Fibroblast of skin of abdomen (primary cell): ENCODE data around the gene DSE.

Source experiments
- DNase-seq: peaks from one replicate; pipeline ENCODE4 v3.0.0-alpha.2; 2013

The DSE gene

GRCh38 chr6:116388924-116389323 is 18.2 kb downstream of the DSE start:
- DNase-seq: no peak

DNA sequence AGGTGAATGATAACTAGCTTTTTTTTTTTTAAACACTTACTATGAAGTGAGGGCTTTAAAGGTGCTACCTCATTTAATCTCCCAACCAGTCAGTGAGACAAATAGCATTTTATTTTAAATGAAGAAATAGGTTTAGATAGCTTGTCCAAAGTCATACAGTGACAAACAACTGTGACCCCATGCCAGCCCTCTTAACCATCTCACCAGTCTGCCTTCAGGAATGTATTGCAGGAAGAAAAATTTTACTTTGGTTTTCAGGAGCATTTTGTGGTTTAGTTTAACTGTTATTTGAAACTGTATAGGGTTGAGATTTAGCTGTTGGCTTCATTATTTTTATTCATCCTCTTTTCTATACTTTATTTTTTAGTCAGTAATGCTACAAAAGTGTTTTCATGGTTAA is 18.6 kb downstream of the DSE start:
- DNase-seq: no peak

DNA sequence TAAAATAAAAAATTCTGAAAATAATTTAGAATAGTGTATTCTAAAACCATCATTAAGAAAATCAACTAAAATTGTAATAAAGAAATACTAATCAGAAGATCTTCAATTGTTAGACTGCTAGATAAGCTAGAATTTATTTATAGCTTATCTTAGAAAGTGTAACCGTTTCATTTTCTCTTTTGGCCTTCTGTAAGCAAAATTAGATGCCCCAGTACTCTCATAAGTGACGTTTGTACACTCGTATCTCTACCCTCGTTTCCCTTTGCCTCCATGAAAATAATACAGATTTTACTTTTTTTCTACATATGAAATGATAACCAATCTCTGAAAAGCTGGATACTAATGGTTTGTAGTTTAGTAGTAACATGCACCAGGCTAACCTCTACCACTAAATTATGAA is 19.8 kb downstream of the DSE start:
- no peak for DNase-seq

DNA sequence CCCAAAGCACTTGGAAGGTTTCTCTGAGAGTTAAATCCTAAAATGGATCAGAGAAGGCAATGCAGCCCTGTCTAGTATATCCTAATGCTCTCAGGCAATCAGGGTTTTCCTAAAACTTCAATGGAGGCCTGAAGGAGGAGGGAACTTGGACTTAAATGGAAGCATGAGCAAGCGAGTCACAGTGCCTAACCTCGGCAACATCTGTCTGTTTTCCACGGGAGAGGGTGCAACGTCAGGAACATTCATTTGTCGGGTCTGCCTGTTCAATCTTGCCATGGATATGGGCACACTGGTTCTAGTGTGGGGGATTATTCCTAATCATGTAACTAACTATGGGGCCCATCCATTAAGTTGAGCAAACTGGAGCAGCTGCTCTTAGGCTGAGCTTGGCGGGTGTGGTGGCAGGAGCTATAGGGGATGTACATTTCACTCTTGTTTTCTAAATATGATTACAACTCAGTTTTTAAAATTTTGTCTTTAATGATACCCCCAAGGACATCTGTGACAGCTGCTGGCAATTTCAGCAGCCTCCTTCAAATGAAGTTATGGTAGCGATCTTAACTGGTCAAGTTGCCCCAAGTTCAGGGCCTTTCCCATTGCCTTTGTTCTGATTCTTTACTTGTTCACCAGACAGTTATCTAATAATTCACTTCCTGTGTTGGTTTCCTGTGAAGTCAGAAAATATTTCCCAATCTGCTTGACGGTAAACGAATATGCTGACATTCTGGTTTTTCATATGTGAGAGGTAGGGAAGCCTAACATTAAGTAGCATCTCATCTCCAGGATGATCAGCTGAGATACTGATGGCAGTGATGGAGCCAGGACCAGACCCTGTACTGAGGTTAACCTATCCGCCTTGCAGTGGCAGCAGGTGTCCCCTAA is 21.6 kb downstream of the DSE start:
- DNase-seq: no peak

DNA sequence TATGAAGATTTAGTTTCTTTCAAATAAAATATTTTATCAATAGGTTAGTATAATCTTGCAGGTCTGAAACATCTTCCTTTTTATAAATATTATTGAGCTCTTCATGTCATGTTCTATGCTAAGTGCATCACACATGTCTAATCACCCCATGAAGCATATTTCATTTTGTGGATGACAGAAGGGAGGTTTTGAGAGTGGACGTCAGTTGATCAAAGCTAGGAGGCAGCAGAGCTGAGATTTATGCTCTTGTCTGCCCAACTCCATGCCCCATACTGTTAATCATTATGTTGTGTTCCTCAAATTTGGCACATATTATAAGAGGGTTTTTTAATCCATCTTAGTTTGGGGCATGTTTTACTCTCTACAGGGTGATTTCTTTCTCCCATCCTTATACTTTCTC is 22.7 kb downstream of the DSE start:
- DNase-seq: no peak

DNA sequence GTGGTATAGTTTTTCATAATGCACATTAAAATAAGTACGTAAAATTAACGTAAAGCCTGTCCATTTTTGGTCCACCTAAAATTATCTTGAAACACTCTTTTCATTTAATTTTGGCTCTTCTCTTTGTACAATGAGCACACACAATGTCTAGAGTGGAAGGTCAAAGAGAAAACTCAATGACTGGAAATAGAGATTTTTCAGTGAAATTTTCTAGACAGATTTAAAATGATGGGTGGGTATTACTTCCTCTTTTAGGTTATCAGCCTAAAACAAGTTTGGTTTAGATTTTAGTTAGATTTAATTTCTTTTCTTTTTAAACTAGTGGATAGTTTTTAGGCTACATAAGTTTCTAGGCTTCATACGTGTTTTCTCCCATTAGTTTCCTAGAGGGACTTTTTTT is 24.9 kb downstream of the DSE start:
- DNase-seq: no peak

DNA sequence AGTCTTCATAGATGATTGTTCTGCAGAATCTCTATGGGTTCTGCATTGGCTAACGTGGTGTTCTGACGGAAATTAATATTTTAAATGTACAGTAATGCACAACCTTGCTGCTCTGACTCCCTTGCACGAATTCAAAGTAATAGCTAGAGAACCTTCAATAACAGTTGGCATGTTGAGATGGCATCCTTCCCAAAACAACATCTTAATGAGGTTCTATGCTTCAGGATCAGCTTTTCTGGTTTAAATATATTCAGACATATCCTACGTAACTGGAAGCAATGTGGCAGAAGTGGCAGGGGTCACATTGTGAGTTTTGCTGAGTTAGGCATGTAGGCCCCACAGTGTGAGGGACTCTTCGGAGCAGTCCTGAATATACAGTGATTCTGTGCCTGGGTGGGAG is 25.7 kb downstream of the DSE start:
- DNase-seq: no peak

DNA sequence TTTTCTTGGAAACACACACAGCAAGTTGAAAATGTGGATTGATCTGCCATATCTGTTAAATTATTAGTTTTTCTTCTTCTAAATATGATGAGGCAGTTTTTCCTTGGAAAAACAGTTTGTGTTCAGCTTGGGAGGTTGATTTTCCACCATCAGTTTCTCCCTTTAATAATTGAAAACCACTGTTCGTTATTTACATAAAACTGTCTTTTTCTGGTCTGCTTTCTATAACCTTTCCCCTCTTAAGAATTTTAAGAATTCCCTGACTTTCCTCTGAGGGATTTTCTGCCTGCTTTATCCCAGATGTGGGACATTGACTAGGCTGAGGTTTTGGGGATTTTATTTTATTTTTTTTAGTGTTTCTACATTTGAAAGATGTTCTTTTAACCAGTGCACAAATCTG is 27.2 kb downstream of the DSE start:
- DNase-seq: peak; percentile 87

DNA sequence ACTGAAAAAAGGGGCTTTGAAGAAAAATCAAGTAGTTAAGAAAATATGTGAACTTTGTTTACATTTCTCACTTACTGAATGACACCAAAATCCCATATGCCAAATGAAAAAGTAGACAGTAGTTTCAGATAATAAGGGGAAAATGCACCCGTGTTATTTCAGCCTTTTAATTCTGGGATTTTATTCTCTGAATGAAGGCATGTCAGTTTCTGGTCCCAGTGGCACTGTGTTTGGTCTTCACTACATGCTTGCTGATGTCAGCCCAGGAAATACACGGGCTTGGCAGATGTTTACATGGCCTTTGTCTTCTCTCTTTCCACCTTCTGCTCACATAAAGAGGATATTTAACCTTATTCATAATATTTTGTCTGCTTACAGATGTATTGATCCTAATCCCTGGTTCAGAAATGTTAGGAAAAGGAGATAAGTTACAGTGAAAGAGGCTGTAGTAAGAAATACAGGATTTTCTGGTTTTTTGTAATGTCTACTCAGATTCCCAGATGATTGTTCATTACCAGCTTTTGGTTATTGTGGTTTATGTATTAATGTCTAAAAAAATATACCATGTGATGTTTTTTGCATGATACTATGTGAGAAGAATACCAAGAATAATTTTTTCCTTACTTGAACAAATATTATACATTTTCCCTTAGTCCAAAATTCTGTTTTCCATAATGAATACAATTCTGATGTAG is 27.7 kb downstream of the DSE start:
- DNase-seq: peak; percentile 73

DNA sequence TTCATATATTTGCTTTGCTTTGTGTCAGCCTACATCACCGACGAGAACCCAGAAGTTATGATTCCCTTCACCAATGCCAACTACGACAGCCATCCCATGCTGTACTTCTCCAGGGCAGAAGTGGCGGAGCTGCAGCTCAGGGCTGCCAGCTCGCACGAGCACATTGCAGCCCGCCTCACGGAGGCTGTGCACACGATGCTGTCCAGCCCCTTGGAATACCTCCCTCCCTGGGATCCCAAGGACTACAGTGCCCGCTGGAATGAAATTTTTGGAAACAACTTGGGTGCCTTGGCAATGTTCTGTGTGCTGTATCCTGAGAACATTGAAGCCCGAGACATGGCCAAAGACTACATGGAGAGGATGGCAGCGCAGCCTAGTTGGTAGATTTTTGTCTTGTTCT is 28.5 kb downstream of the DSE start:
- DNase-seq: no peak

DNA sequence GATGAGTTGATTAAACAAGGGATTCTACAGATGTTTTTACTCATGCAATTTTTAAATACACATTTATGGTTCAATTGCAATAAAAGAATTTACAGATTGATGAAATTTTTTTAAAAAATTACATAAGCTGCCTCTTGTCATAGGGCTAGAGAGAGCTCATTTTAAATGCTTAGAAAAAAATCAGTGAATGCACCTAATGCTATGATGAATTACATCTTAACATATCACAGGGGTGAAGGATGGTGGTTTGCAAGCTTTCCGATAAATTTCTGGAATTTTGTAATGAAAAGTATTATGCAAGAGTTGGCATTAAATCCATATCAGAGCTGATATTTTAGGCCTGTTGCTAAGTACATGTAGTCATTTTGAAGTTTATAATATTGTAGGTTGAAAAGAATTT is 29.6 kb downstream of the DSE start:
- peak; percentile 71 for DNase-seq

DNA sequence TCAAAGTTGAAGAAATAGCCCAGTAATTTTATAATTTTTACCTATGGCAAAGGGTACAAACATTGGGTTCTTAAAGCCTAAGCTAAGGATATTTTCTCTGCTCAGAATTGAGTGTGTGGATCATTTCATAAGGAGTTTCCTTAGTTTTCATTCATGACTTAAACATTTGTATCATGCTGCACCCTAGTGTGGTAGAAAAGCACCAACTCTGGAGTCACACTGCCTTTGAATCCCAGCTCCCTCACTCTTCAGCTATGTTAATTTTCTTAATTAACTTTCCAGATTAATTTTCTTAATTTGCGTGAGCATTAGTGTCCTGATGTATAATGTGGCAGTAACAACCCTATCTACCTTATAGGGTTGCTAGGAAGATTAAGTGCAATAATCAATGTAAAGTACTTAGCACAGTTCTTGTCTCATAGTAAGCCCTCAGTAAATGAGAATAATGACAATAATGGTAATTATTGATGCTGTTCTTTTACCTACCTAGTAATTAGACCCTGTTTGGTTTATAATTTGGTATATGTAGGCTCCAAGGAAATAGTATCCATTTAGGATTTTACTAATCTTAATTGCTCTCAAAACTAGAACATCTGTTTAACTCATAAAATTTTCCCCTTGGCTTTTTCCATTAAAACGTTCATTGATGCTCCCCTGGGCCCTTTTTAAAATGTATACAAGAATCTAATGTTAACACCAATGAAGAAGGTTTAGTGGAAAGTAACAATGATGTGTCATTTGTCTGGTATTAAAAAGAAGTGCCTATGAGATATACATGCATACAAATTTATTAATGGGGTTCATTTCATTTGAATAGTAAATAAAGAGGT is 31.6 kb downstream of the DSE start:
- DNase-seq: no peak

GRCh38 chr6:116403205-116403604 is 32.5 kb downstream of the DSE start:
- no peak for DNase-seq

DNA sequence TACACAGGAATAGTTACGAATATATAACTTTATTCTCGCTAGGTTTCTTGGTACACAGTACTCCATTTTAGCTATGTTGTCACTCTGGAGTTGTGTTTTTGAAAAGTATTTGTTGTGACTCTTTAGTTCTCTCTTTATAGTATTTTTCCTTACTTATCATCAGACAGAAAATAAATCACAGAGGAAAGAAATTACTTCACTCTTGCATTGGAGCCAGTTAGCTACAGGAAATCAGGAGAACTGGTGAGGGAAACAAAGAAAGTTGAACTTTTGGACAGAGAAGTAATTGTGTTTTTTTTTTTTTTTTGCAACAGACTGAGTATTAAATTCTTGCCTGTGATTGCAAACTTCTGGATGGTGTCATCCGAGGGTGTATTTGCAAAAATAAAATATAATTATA is 33.9 kb downstream of the DSE start:
- peak; percentile 25 for DNase-seq

DNA sequence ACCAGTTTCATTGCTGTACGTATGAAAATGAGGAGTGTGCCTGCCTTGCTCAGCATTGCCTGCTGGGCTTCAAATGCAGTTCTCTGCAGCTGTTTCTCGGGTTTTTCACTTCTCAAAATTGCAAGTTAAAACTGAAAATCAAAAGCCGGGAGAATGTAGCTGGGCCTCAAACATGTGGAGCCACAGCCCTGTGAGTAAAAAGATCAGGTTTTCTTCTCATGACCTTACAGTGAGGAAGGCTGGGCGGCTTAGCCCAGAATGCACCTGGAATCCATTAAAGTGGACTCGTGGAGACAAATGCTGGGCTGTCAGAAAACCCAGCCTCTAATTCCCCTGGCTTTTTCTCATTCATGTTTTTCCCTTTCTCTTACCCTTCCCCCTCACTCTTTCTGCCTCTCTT is 34.4 kb downstream of the DSE start:
- DNase-seq: peak; percentile 88

GRCh38 chr6:116405652-116406356 is 35.1 kb downstream of the DSE start:
- DNase-seq: peak; percentile 75

DNA sequence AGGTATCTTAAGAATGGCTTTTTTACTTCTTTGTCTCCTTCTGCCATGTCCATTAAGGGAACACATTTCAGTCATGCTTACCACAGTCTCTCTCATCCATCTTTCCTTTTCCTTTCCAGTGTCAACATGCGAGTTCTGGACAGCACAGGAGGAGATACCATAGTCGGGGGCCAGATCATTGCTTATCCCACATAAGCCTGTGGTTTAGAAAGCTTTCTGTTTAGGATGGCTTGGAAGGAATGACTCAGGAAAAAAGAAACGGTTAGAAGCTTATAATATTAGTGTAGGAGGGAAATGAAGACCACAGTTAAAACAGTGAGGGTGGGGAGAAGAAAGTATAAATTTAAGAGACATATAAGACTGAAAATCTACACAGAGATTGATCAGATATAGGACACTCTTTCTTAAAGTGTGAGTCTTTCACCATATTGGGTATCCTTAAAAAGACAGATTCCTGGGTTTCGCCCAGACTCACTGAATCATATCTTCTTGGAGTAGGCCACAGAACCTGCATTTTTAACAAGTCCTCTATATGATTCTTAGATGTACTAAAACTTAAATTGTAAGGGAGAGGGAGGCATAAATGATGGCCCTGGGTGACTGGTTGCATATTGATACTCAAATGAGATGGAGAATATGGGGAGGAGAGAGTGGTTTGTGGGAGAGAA is 36.1 kb downstream of the DSE start:
- peak; percentile 85 for DNase-seq

GRCh38 chr6:116408491-116408890 is 37.7 kb downstream of the DSE start:
- DNase-seq: no peak

DNA sequence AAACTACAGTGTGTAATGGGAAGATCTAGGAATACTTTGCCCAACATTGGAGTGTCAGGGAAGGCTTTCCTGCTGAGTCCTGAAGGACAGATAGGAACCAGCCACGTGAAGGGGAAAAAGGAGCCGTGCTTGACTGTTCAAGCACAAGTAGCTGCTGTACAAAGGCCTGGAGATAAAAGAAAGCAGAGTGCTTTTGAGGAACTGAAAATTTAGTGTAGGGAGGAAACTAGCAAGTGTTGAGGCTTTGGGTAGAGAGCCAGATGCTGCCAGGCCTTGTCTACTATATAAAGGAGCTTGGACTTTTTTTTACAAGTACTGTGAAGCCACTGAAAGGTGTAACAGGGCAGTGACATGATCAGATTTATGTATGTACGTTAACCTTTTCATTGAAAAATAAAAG is 39.0 kb downstream of the DSE start:
- DNase-seq: no peak

DNA sequence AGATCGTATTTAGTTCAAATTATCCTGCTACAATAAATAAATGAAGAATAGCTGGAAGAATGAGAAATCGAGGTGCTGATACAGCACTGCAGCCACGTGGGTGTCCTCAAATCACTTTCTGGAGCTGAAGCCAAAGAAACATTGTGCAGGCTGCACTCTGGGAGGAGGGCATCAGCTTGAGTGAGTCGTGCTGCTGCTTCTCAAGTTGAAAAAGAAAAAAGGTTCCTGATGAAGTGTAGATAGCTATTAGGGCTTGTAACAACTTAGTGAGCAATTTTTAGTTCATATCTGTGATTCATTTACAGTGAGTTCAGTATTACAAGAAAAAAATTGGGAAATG is 40.5 kb downstream of the DSE start:
- DNase-seq: peak; percentile 57

- DNase-seq: no peak
Measured at GRCh38 chr6:116412270-116412669, 41.5 kb downstream of the DSE start.

DNA sequence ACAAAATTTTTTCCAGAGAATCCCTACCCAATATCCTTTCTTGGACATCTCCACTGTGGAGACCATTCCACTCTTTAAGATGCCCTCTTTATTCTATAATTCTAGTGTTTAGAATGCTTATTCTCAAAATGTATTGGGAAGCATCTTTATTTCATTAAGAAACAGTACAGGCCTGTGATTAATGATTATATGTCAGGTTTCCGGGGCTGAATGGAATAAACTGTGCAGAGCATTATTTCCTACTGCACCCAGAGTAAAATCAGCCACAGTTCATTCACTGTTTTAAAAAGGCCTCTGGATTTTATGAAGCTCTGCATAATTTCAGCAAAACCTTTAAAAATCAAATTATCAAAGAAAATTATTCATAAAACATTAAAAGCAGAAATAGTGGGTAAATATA is 42.6 kb downstream of the DSE start:
- no peak for DNase-seq
